Measurements from ENCODE around the gene CHN1. TPM values are rescaled to one million over a fixed set of nuclear protein-coding genes. Genes with fewer than 3 reads are reported as not detected.

CHN1 gene
- total and polyA plus RNA-seq, 7 donors = 2.1 to 15.6 (median 11.4) TPM

- no peak for TF ChIP-seq POLR2A (IDR thresholded peaks at IDR 0.05)
- no peak for TF ChIP-seq POLR2AphosphoS5 (IDR thresholded peaks at IDR 0.05)
- no peak for TF ChIP-seq EP300 (IDR thresholded peaks at IDR 0.05)
- TF ChIP-seq CTCF (IDR thresholded peaks at IDR 0.05) = no peak
- Histone ChIP-seq H3K9me3 (no peaks in the 10 kb centered on the region), H3K27ac (peak overlapping the region in 2 of 4 donors; percentile 17 to 51), H3K36me3 (no peaks in the 10 kb centered on the region), H3K27me3 (no peaks in the 10 kb centered on the region), H3K4me1 (peaks cover 0 to 20% (median 5%) of the 10 kb centered on the region in 4 donors), H3K4me3 (no peak overlapping the region)
- no peak for DNase-seq
- 75 to 79% methylated on average over 5 of the region's 5 CpGs for WGBS, 2 donors
- intact Hi-C loops (cut with DNase I) = no loop called here
Observed at GRCh38 chr2:174772472-174772801, 232.7 kb downstream of the CHN1 start.

GRCh38 chr2:174771631-174772471 is 233.3 kb downstream of the CHN1 start:
- no peaks in the 10 kb centered on the region for H3K27me3 ChIP-seq
- intact Hi-C loops (cut with DNase I) = loop anchor here (1.0 kb wide), 1 partner anchor 218 kb away; no protein-coding TSS in a partner anchor
- 48 to 52% methylated on average over 14 of the region's 14 CpGs for WGBS, 2 donors
- peak; percentile 87 for DNase-seq
- peaks cover 0 to 20% (median 5%) of the 10 kb centered on the region in 4 donors for H3K4me1 ChIP-seq
- peak overlapping the region; percentile 17 to 52 (median 36) for H3K27ac ChIP-seq
- H3K9me3 ChIP-seq = no peaks in the 10 kb centered on the region
- TF ChIP-seq CTCF (IDR thresholded peaks at IDR 0.05) = peak; percentile 55 to 82 (median 73)
- no peak for TF ChIP-seq POLR2AphosphoS5 (IDR thresholded peaks at IDR 0.05)
- H3K4me3 ChIP-seq = no peak overlapping the region
- no peaks in the 10 kb centered on the region for H3K36me3 ChIP-seq

- intact Hi-C loops (cut with DNase I) = loop anchor here (1.0 kb wide), 1 partner anchor 219 kb away; no protein-coding TSS in a partner anchor
Observed at GRCh38 chr2:174771136-174771535, 234.0 kb downstream of the CHN1 start.

GRCh38 chr2:174768557-174768956 is 236.6 kb downstream of the CHN1 start:
- no peaks in the 10 kb centered on the region for H3K36me3 ChIP-seq
- H3K4me1 ChIP-seq = peaks cover 0 to 20% (median 5%) of the 10 kb centered on the region in 4 donors
- intact Hi-C loops (cut with DNase I) = no loop called here
- no peak for DNase-seq
- TF ChIP-seq EP300 (IDR thresholded peaks at IDR 0.05) (no peak), POLR2A (IDR thresholded peaks at IDR 0.05) (no peak), POLR2AphosphoS5 (IDR thresholded peaks at IDR 0.05) (no peak), CTCF (IDR thresholded peaks at IDR 0.05) (no peak)
- H3K27me3 ChIP-seq = no peaks in the 10 kb centered on the region
- H3K9me3 ChIP-seq = no peaks in the 10 kb centered on the region
- H3K27ac ChIP-seq = no peak overlapping the region
- WGBS, 2 donors = 86% methylated on average over 9 of the region's 9 CpGs
- H3K4me3 ChIP-seq = no peak overlapping the region

More at GRCh38 chr2:174771136-174771535, 234.0 kb downstream of the CHN1 start:
- no peak for DNase-seq
- Histone ChIP-seq H3K4me1 (peaks cover 0 to 20% (median 5%) of the 10 kb centered on the region in 4 donors), H3K4me3 (no peak overlapping the region), H3K9me3 (no peaks in the 10 kb centered on the region), H3K36me3 (no peaks in the 10 kb centered on the region), H3K27me3 (no peaks in the 10 kb centered on the region), H3K27ac (no peak overlapping the region)
- no peak for TF ChIP-seq POLR2AphosphoS5 (IDR thresholded peaks at IDR 0.05)
- TF ChIP-seq EP300 (IDR thresholded peaks at IDR 0.05) = no peak
- TF ChIP-seq POLR2A (IDR thresholded peaks at IDR 0.05) = no peak
- TF ChIP-seq CTCF (IDR thresholded peaks at IDR 0.05) = no peak
- WGBS, 2 donors = 72 to 78% methylated on average over 3 of the region's 3 CpGs

All from sigmoid colon (tissue), 7 donors.